ENCODE measurements around the gene KCNN3. TPM values are rescaled to one million over a fixed set of nuclear protein-coding genes. Genes with fewer than 3 reads are reported as not detected.

KCNN3 gene
- total RNA-seq, 1 donor from 2014 or later: 0.92 TPM

DNA sequence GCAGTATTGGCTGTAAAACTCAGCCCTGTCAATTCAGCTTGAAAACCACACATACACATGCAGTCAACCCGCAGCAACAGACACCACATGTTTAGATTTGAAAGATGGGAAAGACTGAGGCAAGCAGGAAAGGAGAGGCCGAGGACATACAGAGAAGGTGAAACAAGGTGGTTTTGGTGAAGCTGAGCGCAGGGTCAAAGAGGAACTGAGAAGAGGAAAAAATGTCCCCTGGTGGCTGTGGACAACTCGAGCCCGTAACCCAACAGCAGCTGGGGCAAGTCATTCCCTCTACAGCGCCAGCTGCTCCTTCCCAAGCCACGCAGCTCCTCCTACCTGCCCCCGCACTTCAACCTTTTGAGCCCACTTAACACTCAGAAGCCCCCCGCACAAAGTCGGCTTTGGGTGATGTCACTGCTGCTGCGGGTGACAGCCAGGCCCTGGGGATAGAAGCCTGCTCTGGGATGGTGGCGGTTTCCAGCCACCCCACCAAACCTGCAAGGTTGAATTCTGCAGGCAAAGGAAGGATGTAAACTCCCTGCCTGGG lies 63.0 kb downstream of the KCNN3 start:
- no peak overlapping the region for H3K4me3 Mint-ChIP-seq (ENCODE audit: unreplicated experiment)

GRCh38 chr1:154806333-154806732 lies 63.7 kb downstream of the KCNN3 start:
- no peak for TF ChIP-seq CTCF (IDR thresholded peaks at IDR 0.05)
- Mint-ChIP-seq H3K27ac (ENCODE audit: unreplicated experiment) (no peak overlapping the region), H3K36me3 (ENCODE audit: low read depth) (peaks cover 1% of the 10 kb centered on the region), H3K27me3 (ENCODE audit: low read depth) (peaks cover 52% of the 10 kb centered on the region), H3K4me1 (ENCODE audit: low read depth) (peaks cover 7% of the 10 kb centered on the region), H3K4me3 (ENCODE audit: unreplicated experiment) (no peak overlapping the region), H3K9me3 (ENCODE audit: low read depth) (no peaks in the 10 kb centered on the region)
- DNase-seq (ENCODE audit: low spot score): no peak

More for the DNA sequence above, 63.0 kb downstream of the KCNN3 start:
- TF ChIP-seq CTCF (IDR thresholded peaks at IDR 0.05): no peak
- H3K27ac Mint-ChIP-seq (ENCODE audit: unreplicated experiment): no peak overlapping the region
- peaks cover 7% of the 10 kb centered on the region for H3K4me1 Mint-ChIP-seq (ENCODE audit: low read depth)
- H3K9me3 Mint-ChIP-seq (ENCODE audit: low read depth): no peaks in the 10 kb centered on the region
- H3K27me3 Mint-ChIP-seq (ENCODE audit: low read depth): peaks cover 48% of the 10 kb centered on the region
- no peak for DNase-seq (ENCODE audit: low spot score)
- H3K36me3 Mint-ChIP-seq (ENCODE audit: low read depth): no peaks in the 10 kb centered on the region

- no peaks in the 10 kb centered on the region for H3K9me3 Mint-ChIP-seq (ENCODE audit: low read depth)
- H3K27me3 Mint-ChIP-seq (ENCODE audit: low read depth): peaks cover 63% of the 10 kb centered on the region
These were observed 66.8 kb downstream of the KCNN3 start for GRCh38 chr1:154802982-154803920.

DNA sequence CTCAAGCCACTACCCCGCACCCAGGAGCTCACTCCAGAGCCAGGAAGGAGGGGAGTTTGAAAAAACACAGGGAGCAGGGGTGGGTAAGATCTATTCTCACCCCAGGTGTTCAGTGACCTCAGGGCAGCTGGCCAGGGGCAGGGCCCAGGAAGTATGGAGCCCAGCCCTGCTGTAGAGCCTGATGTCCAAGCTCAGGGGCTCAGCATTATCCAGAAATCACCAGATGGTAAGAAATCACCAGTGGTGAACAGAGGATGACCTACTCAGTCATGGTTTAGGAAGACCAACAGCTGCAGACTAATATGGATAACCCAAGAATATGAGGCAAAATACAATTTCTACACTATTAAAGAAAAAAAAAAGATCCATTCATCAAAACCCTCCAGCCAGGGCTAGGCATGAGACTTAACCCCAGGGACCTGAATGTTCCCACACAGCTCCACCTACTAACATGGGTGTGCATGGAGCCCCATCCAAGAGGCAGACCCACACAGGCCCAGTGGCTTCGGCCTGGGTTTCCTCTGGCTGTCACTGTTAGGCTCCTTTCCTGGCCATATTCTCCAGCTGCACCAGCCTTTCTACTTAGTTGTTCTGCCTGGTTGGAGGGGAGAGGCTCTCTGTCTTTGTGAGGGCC lies 67.6 kb downstream of the KCNN3 start:
- Mint-ChIP-seq H3K27ac (ENCODE audit: unreplicated experiment) (no peak overlapping the region), H3K9me3 (ENCODE audit: low read depth) (no peaks in the 10 kb centered on the region), H3K4me1 (ENCODE audit: low read depth) (peaks cover 3% of the 10 kb centered on the region), H3K4me3 (ENCODE audit: unreplicated experiment) (no peak overlapping the region), H3K36me3 (ENCODE audit: low read depth) (peaks cover 1% of the 10 kb centered on the region), H3K27me3 (ENCODE audit: low read depth) (peaks cover 55% of the 10 kb centered on the region)
- DNase-seq (ENCODE audit: low spot score): no peak
- TF ChIP-seq CTCF (IDR thresholded peaks at IDR 0.05): no peak

More at GRCh38 chr1:154802982-154803920, 66.8 kb downstream of the KCNN3 start:
- H3K27ac Mint-ChIP-seq (ENCODE audit: unreplicated experiment): no peak overlapping the region
- no peak overlapping the region for H3K4me3 Mint-ChIP-seq (ENCODE audit: unreplicated experiment)
- peaks cover 1% of the 10 kb centered on the region for H3K36me3 Mint-ChIP-seq (ENCODE audit: low read depth)
- peaks cover 3% of the 10 kb centered on the region for H3K4me1 Mint-ChIP-seq (ENCODE audit: low read depth)
- TF ChIP-seq CTCF (IDR thresholded peaks at IDR 0.05): no peak
- DNase-seq (ENCODE audit: low spot score): no peak
